Measurements from ENCODE around the gene TFDP3.
A peak's percentile ranks its signal among the peaks of the same experiment; 100 is the strongest.

TFDP3 gene

GRCh38 chrX:133218329-133218728, at the start of gene TFDP3:
Gene TFDP3, minus strand, starts transcription at chrX:133218354. Its CDS starts 95 bp downstream, at chrX:133218259.
- DNase-seq = no peak

GRCh38 chrX:133267621-133268020, 49.5 kb upstream of the TFDP3 start:
- DNase-seq = no peak

GRCh38 chrX:133265331-133265730, 47.2 kb upstream of the TFDP3 start:
- DNase-seq = no peak

GRCh38 chrX:133258481-133258880, 40.3 kb upstream of the TFDP3 start:
- DNase-seq = no peak

GRCh38 chrX:133254666-133255065, 36.5 kb upstream of the TFDP3 start:
- no peak for DNase-seq

- DNase-seq = no peak
Observed at GRCh38 chrX:133251204-133251603, 33.0 kb upstream of the TFDP3 start.

- no peak for DNase-seq
Observed at GRCh38 chrX:133250184-133251100, 32.3 kb upstream of the TFDP3 start.

GRCh38 chrX:133249266-133250058, 31.3 kb upstream of the TFDP3 start:
- no peak for DNase-seq

GRCh38 chrX:133248177-133248576, 30.0 kb upstream of the TFDP3 start:
- no peak for DNase-seq

GRCh38 chrX:133246921-133247320, 28.8 kb upstream of the TFDP3 start:
- no peak for DNase-seq

- no peak for DNase-seq
Observed at GRCh38 chrX:133235830-133236229, 17.7 kb upstream of the TFDP3 start.

GRCh38 chrX:133232331-133232730, 14.2 kb upstream of the TFDP3 start:
- DNase-seq = no peak

GRCh38 chrX:133229361-133229760, 11.2 kb upstream of the TFDP3 start:
- DNase-seq = peak; percentile 6

- no peak for DNase-seq
Observed at GRCh38 chrX:133215747-133216146, 2.4 kb downstream of the TFDP3 start.

- no peak for DNase-seq
Observed at GRCh38 chrX:133215017-133215416, 3.1 kb downstream of the TFDP3 start.

GRCh38 chrX:133214301-133214700, 3.9 kb downstream of the TFDP3 start:
- no peak for DNase-seq

- no peak for DNase-seq
Observed at GRCh38 chrX:133213117-133213516, 5.0 kb downstream of the TFDP3 start.

- no peak for DNase-seq
Observed at GRCh38 chrX:133207751-133208150, 10.4 kb downstream of the TFDP3 start.

GRCh38 chrX:133191739-133192039, 26.5 kb downstream of the TFDP3 start:
- no peak for DNase-seq

- no peak for DNase-seq
Observed at GRCh38 chrX:133190877-133191738, 27.0 kb downstream of the TFDP3 start.

GRCh38 chrX:133189195-133189594, 29.0 kb downstream of the TFDP3 start:
- DNase-seq = no peak

GRCh38 chrX:133188631-133189030, 29.5 kb downstream of the TFDP3 start:
- DNase-seq = no peak

- DNase-seq = no peak
Observed at GRCh38 chrX:133185938-133186337, 32.2 kb downstream of the TFDP3 start.

All from NCI-H1694 (cell line).